ENCODE results near the gene TOM1L2.

The TOM1L2 gene

DNA sequence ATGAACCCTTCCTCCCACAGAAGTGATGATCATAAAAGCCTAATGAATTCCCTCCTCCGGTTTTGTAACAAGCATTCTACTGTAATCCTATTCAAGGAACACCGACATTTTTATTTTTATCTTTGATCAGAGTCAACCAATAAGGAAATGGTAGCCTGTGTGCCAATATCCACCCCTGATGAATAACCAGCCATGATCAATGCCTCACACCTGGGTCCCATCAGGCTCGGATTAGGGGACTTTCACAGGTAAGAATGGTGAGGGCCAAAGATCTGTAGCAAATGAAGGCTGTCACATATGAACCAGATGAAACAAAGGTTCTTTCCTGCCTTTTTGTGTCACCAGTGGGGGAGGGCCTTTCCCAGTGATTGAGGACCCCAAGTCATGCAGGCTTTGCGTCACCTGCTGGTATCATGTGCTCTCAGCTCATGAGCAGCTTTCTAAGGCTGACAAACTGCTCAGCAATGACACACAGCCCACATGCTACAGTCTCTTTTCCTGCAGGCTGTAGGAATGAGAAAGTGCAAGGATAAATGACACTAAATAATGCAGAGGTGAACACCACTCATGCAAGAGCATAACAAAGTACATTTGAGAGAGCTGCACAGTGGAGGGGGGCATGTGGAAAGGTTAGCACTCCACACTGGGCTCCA is 34.9 kb downstream of the TOM1L2 start:
- H3K79me1 ChIP-seq (ENCODE audit: low read length): no peaks in the 10 kb centered on the region
- no peaks in the 10 kb centered on the region for H3K27me3 ChIP-seq (ENCODE audit: insufficient read depth, low read length, poor library complexity)
- H3K18ac ChIP-seq (ENCODE audit: low read length): no peak overlapping the region
- H3K27ac ChIP-seq (ENCODE audit: low read depth, low read length): no peak overlapping the region
- no peak overlapping the region for H3K4me3 ChIP-seq (ENCODE audit: low read length)
- H4K5ac ChIP-seq (ENCODE audit: low read length): no peak overlapping the region
- no CpG with 5 or more reads among the region's 4 CpGs for WGBS (ENCODE audit: extremely low coverage, insufficient coverage, low lambda C conversion rate)
- no peak overlapping the region for H3K9ac ChIP-seq (ENCODE audit: low read length)
- H3K79me2 ChIP-seq (ENCODE audit: control insufficient read depth, insufficient read depth, low read length): no peaks in the 10 kb centered on the region
- no peak overlapping the region for H4K8ac ChIP-seq (ENCODE audit: low read depth, low read length)
- no peak overlapping the region for H3K4ac ChIP-seq (ENCODE audit: low read depth, low read length)
- H3K23ac ChIP-seq (ENCODE audit: low read length): no peak overlapping the region
- H3K4me2 ChIP-seq (ENCODE audit: low read length): no peak overlapping the region
- no peak overlapping the region for H2BK5ac ChIP-seq (ENCODE audit: low read length)
- no peak overlapping the region for H3K56ac ChIP-seq (ENCODE audit: low read length)
- no peak for DNase-seq
- no peak overlapping the region for H2BK120ac ChIP-seq (ENCODE audit: low read depth, low read length)
- H2BK15ac ChIP-seq (replicated peaks; ENCODE audit: low read depth): no peak overlapping the region
- H2AK5ac ChIP-seq (ENCODE audit: low read length): no peak overlapping the region
- peaks cover 3% of the 10 kb centered on the region for H3K4me1 ChIP-seq (ENCODE audit: control insufficient read depth, low read depth, low read length)
- H3K36me3 ChIP-seq (ENCODE audit: control insufficient read depth, insufficient read depth, low read length): no peaks in the 10 kb centered on the region

DNA sequence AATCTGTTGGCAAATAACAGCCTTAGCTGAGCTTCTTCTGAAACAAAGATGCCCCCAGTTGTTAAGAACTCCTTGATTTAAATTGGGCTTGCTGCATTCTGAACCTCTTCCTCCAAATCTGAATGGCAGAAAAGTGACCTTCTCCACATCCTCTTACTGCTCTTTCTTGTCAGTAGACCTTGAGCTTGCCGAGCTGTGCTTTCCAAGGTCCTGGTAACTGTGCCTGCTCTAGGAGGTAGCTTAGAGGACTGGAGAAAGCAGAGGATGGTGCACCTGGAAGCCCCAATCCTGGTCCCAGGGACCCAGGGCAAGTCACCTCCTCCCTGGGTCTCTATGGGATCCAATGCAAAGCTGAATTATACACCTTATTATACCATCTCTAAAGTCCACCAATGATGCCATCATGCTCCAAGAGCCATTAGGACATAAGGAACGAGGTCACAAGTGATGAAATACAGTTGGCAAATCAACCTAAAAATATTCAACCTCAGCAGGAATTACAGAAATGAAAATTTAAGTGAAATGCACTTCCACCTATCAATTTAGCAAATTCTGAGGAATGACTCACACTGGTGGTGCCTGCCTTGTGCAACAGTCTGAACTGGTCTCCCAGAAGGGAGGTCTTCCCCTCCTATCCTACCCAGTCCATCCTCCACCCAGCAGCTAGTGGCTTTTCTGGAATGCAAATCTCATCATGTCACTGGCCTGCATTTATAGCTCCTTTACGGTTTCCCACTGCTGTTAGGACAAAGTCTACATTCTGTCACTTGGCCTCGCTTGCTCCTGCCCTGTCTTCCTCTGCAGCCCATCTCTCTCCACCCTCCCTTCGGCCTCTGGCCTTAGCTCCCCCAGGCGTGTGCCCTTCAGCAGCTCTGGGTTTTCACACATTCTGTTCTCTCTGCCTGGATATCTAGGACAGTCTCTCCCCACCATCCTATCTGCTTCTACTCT is 36.6 kb downstream of the TOM1L2 start:
- H2BK5ac ChIP-seq (ENCODE audit: low read length): no peak overlapping the region
- DNase-seq: peak; percentile 86
- H3K18ac ChIP-seq (ENCODE audit: low read length): no peak overlapping the region
- no peaks in the 10 kb centered on the region for H3K27me3 ChIP-seq (ENCODE audit: insufficient read depth, low read length, poor library complexity)
- no peak overlapping the region for H3K27ac ChIP-seq (ENCODE audit: low read depth, low read length)
- H4K5ac ChIP-seq (ENCODE audit: low read length): no peak overlapping the region
- no peak overlapping the region for H3K4me3 ChIP-seq (ENCODE audit: low read length)
- no peaks in the 10 kb centered on the region for H3K79me1 ChIP-seq (ENCODE audit: low read length)
- peak overlapping the region; percentile 18 for H3K23ac ChIP-seq (ENCODE audit: low read length)
- no peak overlapping the region for H2BK120ac ChIP-seq (ENCODE audit: low read depth, low read length)
- no peak overlapping the region for H4K8ac ChIP-seq (ENCODE audit: low read depth, low read length)
- no peak overlapping the region for H2BK15ac ChIP-seq (replicated peaks; ENCODE audit: low read depth)
- peak overlapping the region; percentile 57 for H3K56ac ChIP-seq (ENCODE audit: low read length)
- H3K36me3 ChIP-seq (ENCODE audit: control insufficient read depth, insufficient read depth, low read length): no peaks in the 10 kb centered on the region
- WGBS (ENCODE audit: extremely low coverage, insufficient coverage, low lambda C conversion rate): no CpG with 5 or more reads among the region's 6 CpGs
- no peak overlapping the region for H2AK5ac ChIP-seq (ENCODE audit: low read length)
- no peak overlapping the region for H3K9ac ChIP-seq (ENCODE audit: low read length)
- H3K4me1 ChIP-seq (ENCODE audit: control insufficient read depth, low read depth, low read length): peaks cover 3% of the 10 kb centered on the region
- no peaks in the 10 kb centered on the region for H3K79me2 ChIP-seq (ENCODE audit: control insufficient read depth, insufficient read depth, low read length)
- H3K4ac ChIP-seq (ENCODE audit: low read depth, low read length): no peak overlapping the region
- no peak overlapping the region for H3K4me2 ChIP-seq (ENCODE audit: low read length)

DNA sequence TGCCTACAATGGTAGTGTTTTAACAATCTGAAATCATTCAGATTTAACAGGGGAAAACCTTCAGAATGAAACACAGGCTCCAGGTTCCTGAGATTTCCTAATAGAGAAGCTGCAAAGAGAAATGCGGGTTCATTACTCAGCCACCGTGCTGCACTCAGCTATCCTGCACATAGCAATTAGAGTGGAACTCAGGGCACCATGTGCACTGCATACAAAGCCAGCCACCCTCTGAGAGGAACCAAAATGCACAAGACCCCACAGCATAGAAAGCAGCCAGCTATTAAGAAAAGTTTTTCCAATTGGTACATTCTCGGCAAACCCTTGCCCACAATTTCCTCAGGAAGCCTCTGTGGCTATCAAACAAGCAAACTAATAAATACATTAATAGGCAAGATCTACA is 37.4 kb downstream of the TOM1L2 start:
- H4K5ac ChIP-seq (ENCODE audit: low read length): no peak overlapping the region
- H3K56ac ChIP-seq (ENCODE audit: low read length): no peak overlapping the region
- H3K9ac ChIP-seq (ENCODE audit: low read length): no peak overlapping the region
- H2BK120ac ChIP-seq (ENCODE audit: low read depth, low read length): no peak overlapping the region
- no peaks in the 10 kb centered on the region for H3K79me1 ChIP-seq (ENCODE audit: low read length)
- H3K23ac ChIP-seq (ENCODE audit: low read length): no peak overlapping the region
- WGBS (ENCODE audit: extremely low coverage, insufficient coverage, low lambda C conversion rate): no CpG with 5 or more reads among the region's 3 CpGs
- no peaks in the 10 kb centered on the region for H3K36me3 ChIP-seq (ENCODE audit: control insufficient read depth, insufficient read depth, low read length)
- H3K4me3 ChIP-seq (ENCODE audit: low read length): no peak overlapping the region
- no peak overlapping the region for H3K4ac ChIP-seq (ENCODE audit: low read depth, low read length)
- H2BK15ac ChIP-seq (replicated peaks; ENCODE audit: low read depth): no peak overlapping the region
- H3K27ac ChIP-seq (ENCODE audit: low read depth, low read length): no peak overlapping the region
- H2AK5ac ChIP-seq (ENCODE audit: low read length): no peak overlapping the region
- H4K8ac ChIP-seq (ENCODE audit: low read depth, low read length): no peak overlapping the region
- H2BK5ac ChIP-seq (ENCODE audit: low read length): no peak overlapping the region
- no peak for DNase-seq
- no peaks in the 10 kb centered on the region for H3K79me2 ChIP-seq (ENCODE audit: control insufficient read depth, insufficient read depth, low read length)
- H3K18ac ChIP-seq (ENCODE audit: low read length): no peak overlapping the region
- H3K4me1 ChIP-seq (ENCODE audit: control insufficient read depth, low read depth, low read length): peaks cover 3% of the 10 kb centered on the region
- no peak overlapping the region for H3K4me2 ChIP-seq (ENCODE audit: low read length)
- H3K27me3 ChIP-seq (ENCODE audit: insufficient read depth, low read length, poor library complexity): no peaks in the 10 kb centered on the region

DNA sequence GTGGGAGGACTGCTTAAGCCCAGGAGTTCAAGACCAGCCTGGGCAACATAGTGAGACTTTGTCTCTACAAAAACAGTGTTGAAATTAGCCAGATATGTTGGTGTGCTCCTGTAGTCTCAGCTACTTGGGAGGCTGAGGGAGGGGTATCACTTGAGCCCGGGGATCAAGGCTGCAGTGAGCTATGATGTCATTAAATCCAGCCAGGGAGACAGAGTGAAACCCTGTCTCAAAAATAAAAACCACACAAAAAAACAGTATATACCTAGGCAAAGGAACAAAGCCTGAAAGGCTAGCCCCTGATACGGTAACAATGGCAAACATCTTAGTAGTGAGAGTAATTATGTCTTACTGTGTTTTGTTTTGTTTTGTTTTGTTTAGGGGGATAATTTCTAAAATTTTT is 38.0 kb downstream of the TOM1L2 start:
- Histone ChIP-seq H2BK15ac (replicated peaks; ENCODE audit: low read depth) (no peak overlapping the region), H3K56ac (ENCODE audit: low read length) (no peak overlapping the region), H3K27ac (ENCODE audit: low read depth, low read length) (no peak overlapping the region), H2BK120ac (ENCODE audit: low read depth, low read length) (no peak overlapping the region), H3K18ac (ENCODE audit: low read length) (no peak overlapping the region), H3K79me2 (ENCODE audit: control insufficient read depth, insufficient read depth, low read length) (no peaks in the 10 kb centered on the region), H3K27me3 (ENCODE audit: insufficient read depth, low read length, poor library complexity) (no peaks in the 10 kb centered on the region), H3K4me3 (ENCODE audit: low read length) (no peak overlapping the region), H3K4me1 (ENCODE audit: control insufficient read depth, low read depth, low read length) (peaks cover 3% of the 10 kb centered on the region), H3K36me3 (ENCODE audit: control insufficient read depth, insufficient read depth, low read length) (no peaks in the 10 kb centered on the region), H3K23ac (ENCODE audit: low read length) (no peak overlapping the region), H2AK5ac (ENCODE audit: low read length) (no peak overlapping the region), H4K8ac (ENCODE audit: low read depth, low read length) (no peak overlapping the region), H3K79me1 (ENCODE audit: low read length) (no peaks in the 10 kb centered on the region), H3K4ac (ENCODE audit: low read depth, low read length) (no peak overlapping the region), H3K4me2 (ENCODE audit: low read length) (no peak overlapping the region), H4K5ac (ENCODE audit: low read length) (no peak overlapping the region), H3K9ac (ENCODE audit: low read length) (no peak overlapping the region), H2BK5ac (ENCODE audit: low read length) (no peak overlapping the region)
- no CpG with 5 or more reads among the region's 2 CpGs for WGBS (ENCODE audit: extremely low coverage, insufficient coverage, low lambda C conversion rate)
- no peak for DNase-seq

DNA sequence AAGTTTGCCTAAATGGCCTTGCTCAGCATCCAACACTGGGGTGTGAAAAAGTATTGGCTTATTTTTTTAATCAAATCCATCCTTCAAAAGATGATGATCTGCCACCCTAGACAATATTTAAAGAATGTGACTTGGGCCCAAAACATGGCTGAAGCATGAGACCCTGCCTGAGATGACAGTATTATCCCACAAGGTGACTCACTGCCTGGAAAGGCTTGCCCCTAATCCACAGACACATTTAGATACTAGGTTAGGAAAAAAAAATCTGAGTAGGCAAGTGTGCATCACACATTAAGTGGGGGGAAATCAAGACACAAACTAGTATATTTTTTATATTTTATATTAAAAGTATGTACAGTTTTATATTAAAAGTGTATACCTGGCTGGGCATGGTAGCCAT is 38.4 kb downstream of the TOM1L2 start:
- H4K5ac ChIP-seq (ENCODE audit: low read length): no peak overlapping the region
- H3K23ac ChIP-seq (ENCODE audit: low read length): no peak overlapping the region
- H3K27ac ChIP-seq (ENCODE audit: low read depth, low read length): no peak overlapping the region
- H2BK120ac ChIP-seq (ENCODE audit: low read depth, low read length): no peak overlapping the region
- no peak overlapping the region for H3K4ac ChIP-seq (ENCODE audit: low read depth, low read length)
- H3K56ac ChIP-seq (ENCODE audit: low read length): no peak overlapping the region
- no peak overlapping the region for H2BK15ac ChIP-seq (replicated peaks; ENCODE audit: low read depth)
- H3K9ac ChIP-seq (ENCODE audit: low read length): no peak overlapping the region
- no peak for DNase-seq
- no peaks in the 10 kb centered on the region for H3K79me2 ChIP-seq (ENCODE audit: control insufficient read depth, insufficient read depth, low read length)
- H3K18ac ChIP-seq (ENCODE audit: low read length): no peak overlapping the region
- no peaks in the 10 kb centered on the region for H3K27me3 ChIP-seq (ENCODE audit: insufficient read depth, low read length, poor library complexity)
- no peak overlapping the region for H3K4me3 ChIP-seq (ENCODE audit: low read length)
- peaks cover 5% of the 10 kb centered on the region for H3K4me1 ChIP-seq (ENCODE audit: control insufficient read depth, low read depth, low read length)
- H3K36me3 ChIP-seq (ENCODE audit: control insufficient read depth, insufficient read depth, low read length): no peaks in the 10 kb centered on the region
- no peak overlapping the region for H3K4me2 ChIP-seq (ENCODE audit: low read length)
- no peak overlapping the region for H4K8ac ChIP-seq (ENCODE audit: low read depth, low read length)
- H3K79me1 ChIP-seq (ENCODE audit: low read length): no peaks in the 10 kb centered on the region
- H2AK5ac ChIP-seq (ENCODE audit: low read length): no peak overlapping the region
- H2BK5ac ChIP-seq (ENCODE audit: low read length): no peak overlapping the region
